CD4-positive, alpha-beta T cell treated with Interleukin-4 for 1 hour (primary cell): ENCODE results near the gene MAP7.
A peak's percentile ranks its signal among the peaks of the same experiment; 100 is the strongest.
"Not testable (repeated sequence)": the region's sequence is repeated elsewhere in the genome, so short reads cannot be mapped to it uniquely, and the experiment has no call there.

ENCODE experiments used
- DNase-seq, 2 donors: peaks; one replicate each; pipeline ENCODE4 v3.0.0-alpha.2; 2020 to 2022

MAP7 gene

GRCh38 chr6:136464148-136464547 is 86.1 kb downstream of the MAP7 start:
- DNase-seq, result no peak

- no peak for DNase-seq
These were observed 86.5 kb downstream of the MAP7 start for GRCh38 chr6:136463743-136464142.

DNA sequence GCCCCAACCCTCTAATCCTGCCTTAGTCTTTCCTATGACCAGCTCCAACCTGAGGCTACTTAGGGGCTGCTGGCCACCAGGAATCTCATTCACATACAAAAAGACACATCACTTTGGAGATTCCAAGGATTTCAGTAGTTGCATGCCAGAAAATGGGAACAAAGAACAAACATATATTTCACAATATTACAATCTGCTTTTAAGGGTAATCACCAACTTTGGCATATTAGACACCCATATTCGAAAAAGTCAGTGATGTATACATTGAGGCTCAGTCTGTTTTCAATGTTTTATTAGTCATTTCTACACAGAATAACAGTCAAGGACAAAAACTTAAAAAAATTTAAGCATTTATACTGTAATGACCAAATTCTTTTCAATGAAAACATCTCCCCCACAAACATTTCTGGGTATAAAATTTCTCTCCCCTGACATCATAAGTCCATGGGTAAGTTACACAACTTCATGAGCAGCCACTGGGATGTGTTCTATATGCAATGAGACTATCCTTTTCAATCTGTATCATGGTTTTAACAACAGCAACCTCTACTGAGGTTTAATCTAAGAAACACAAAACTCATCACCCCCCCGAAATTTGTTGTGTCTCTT is 103.5 kb downstream of the MAP7 start:
- no peak for DNase-seq

DNA sequence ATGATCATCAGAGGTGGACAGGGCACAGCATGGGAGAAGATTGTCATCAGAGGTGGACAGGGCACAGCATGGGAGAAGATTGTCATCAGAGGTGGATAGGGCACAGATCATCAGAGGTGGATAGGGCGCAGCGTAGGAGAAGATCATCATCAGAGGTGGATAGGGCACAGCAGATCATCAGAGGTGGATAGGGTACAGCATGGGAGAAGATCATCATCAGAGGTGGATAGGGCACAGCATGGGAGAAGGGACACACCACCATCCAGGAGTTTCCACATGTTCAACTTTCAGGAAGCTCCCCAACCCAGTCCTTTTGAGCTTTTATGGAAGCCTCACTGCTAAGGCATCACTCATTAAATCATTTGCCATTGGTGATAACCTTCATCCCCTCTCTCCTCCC is 104.1 kb downstream of the MAP7 start:
- no peak for DNase-seq

DNA sequence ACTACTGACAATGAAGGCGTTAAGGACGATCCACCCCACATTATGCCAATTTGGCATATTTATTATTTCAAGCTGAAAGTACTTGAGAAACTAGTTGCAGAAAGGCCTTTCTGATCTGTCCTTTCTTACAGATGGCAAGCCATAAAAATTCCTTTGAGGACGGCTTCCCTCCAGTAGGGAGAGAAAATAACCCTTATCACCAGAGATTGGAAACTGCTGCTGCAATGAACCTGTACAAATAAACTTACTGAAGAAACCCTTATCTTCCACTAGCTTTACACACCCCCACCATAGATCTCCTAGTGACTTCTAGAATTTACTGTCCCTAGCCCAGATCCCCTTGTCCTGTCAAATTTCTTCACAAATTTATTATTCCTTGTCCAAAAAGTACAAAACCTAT is 105.2 kb downstream of the MAP7 start:
- no peak for DNase-seq

DNA sequence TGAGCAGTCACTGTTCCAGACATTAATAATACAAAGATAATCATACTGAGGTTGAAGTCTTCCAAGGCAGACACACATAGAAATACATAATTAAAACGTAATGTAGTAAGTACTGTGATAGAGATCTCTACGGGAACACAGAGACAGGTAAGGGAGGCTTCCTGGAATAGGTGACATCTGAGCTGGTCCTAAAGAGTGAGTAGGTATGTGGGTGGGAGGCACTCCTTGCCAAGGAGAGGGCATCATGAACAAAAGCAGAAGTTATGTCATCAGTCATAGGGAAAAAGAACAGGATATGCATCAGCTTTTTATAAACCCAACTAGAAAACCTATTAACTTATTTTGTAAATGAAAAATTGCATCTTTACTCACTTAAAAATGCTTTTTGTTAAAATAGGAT is 110.0 kb downstream of the MAP7 start:
- no peak for DNase-seq

DNA sequence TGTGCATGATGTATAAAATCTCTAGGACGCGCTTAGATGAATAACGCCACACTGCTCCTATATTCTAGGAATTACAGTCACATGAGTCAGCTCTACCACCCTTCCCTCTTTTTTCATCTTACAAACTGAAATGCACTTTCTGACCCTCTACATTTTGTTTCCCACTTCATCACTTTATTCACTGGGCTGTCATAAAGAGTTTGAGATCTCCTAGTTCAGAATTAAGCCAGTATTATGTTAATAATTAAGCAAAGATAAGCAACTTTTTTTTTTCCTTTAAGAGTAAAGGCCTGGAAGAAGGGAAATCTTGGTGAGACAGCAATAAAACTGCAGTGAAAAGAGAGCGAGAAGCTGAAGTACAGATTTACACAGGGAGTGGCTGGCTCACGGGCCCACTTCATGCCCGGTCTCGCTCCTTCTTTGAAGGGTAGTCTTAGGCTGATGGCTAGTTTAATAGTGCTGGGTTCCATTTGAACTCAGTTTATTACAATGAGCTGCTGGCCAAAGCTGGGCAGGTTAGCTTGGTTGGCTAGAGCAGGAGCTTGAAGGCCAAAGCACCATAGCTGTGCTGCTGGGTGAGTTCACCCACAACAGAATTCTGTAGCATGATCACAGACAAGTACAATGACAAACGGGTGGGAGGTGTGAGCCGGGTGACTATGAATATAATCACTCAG is 110.6 kb downstream of the MAP7 start:
- DNase-seq, result no peak

DNA sequence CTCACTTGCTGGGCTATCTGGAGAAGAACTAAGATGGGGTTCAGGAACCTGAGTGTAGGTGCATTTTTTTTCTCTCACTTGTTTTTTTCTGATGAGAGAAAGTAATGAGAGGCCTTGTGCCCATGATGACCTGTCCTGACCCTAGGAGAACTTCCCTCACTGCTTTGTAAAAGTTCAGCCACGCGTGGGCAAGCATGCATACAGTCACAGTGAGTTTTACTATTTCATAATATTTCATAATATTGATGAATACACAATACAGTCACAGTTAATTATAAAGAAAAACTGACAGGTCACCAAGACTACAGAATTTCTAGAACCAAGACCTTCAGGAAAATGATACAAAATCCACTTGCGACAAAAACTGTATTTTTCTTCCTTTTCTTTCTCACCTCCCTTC is 111.8 kb downstream of the MAP7 start:
- no peak for DNase-seq

DNA sequence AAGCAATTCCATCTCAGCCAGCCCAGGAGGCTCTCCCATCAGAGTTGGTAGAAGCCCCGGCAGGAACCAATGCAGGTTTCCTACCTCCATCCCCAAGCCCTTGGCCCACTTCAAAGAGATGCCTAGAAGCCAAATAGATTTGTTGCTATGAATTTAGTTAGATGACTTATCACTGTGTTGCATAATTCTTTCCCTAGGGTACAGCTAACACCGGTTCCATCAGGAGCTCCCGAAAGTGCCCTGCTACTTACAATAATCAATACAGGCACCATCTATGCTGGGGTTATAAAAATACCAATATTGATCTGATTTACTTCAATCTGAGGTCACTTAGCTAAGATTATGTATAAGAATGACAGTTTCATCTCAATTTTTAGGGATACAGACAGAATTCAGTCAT is 113.0 kb downstream of the MAP7 start:
- no peak for DNase-seq

DNA sequence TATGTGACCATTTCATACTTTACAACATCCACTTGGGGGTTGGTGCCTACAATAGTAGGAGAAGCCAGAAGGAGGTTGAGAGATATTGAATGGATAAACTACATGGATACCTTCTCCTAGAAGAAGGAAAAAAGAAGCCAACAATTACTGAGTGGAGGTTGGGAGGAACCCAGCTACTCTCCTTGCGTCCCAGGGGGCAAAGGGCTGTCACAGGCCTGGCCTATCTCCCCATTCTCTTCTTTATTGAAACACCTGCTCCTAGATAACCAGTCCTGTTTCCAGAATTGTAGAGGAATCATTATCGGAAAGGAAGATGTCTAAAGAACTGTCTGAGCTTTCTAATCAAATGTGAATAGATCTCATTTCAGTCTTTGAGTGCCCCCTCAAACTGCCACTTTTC is 115.1 kb downstream of the MAP7 start:
- DNase-seq, result no peak

DNA sequence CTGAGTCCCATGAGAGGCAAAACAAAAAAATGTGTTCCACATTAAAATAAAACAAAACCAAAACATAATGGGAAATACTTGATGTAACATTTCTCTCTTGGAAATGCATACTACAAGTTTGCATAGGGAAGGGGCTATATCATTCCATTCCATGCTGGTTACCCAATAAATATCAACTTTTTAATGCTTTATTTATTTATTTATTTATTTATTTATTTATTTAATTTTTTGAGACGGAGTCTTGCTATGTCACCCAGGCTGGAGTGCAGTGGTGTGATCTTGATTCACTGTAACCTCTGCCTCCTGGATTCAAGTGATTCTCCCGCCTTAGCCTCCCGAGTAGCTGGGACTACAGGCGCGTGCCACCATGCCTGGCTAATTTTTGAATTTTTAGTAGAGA is 118.9 kb downstream of the MAP7 start:
- DNase-seq, result not testable (repeated sequence)

- DNase-seq, result no peak
These were observed 120.8 kb downstream of the MAP7 start for GRCh38 chr6:136429264-136430065.

GRCh38 chr6:136427378-136427717 is 122.9 kb downstream of the MAP7 start:
- no peak for DNase-seq

- DNase-seq, result no peak
These were observed 123.4 kb downstream of the MAP7 start for GRCh38 chr6:136426627-136427377.

GRCh38 chr6:136425793-136426192 is 124.4 kb downstream of the MAP7 start:
- DNase-seq, result no peak

DNA sequence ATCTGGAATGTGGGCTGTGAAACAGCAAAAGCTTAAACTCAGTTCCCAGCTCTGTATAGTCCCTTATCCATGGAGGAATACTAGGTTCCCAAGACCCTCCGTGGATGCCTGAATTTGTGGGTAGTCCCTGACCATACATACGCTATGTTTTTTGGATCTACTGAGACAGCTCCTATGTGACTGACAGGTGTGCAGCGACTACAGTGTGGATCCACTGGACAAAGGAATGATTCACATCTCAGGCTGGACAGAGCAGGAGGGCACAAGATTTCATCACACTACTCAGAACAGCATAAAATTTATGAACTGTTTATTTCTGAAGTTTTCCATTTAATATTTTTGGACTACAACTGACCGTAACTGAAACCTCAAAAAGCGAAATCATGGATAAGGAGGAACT is 125.3 kb downstream of the MAP7 start:
- no peak for DNase-seq

DNA sequence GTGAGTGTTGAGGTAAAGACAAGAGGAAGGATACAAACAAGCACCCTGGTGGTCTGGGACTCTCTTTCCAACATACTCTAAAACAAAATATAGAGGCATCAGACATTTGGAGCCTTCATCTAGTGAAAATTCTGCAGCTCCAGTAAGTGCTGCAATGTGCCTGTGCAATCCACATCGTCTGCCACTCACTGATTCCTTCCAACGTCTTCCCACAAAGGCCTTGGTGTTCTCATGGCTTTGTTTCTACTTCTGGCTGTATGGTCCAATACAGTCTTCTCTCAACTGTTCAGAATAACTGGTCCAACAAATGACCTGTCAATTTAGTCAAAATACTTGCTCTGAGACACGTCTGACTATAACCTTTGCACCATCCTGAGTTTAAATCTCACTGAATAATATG is 125.8 kb downstream of the MAP7 start:
- DNase-seq, result no peak

GRCh38 chr6:136421537-136422158 is 128.6 kb downstream of the MAP7 start:
- DNase-seq, result no peak

DNA sequence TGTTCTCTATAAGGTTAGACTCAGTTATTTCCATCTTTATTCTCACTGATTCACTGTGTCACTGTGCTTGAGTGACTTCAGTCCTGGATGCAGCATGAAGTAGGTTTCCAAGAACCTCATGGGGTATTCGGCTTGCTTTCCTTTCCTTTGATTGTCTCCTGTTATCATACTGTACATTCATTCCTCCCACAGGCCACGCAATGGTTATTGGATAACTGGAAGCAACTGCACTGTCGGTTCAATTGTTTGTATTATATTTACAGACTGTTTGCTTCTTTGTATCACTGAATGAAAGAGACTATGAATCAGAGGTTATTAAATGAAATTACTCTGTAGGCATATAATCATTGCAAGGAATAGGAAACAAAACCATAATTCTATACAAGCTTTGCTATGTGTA is 129.4 kb downstream of the MAP7 start:
- DNase-seq, result no peak

GRCh38 chr6:136415351-136416007 is 134.7 kb downstream of the MAP7 start:
- peak in 1 of 2 donors; percentile 41 for DNase-seq

GRCh38 chr6:136412410-136412809 is 137.8 kb downstream of the MAP7 start:
- no peak for DNase-seq
